ENCODE data around the gene RFX3.

RFX3 gene

GRCh38 chr9:3516667-3517330 lies 9.0 kb downstream of the RFX3 start:
- ChIA-PET POLR2A (interaction anchor here (0.6 to 0.7 kb wide), 2 partner anchors 9 to 696 kb away, joined by 4 read pairs; partner anchors contain the start of gene RFX3), CTCF (interaction anchor here (1.0 to 1.6 kb wide), 5 partner anchors 9 to 49 kb away, joined by 3 to 9 read pairs (median 5); no protein-coding TSS in a partner anchor)
- no peak for DNase-seq (ENCODE audit: extremely low spot score)
- TF ChIP-seq CTCF (IDR thresholded peaks at IDR 0.05; ENCODE audit: control extremely low read depth, extremely low read depth, low read depth, missing control alignments) = no peak

- ChIA-PET POLR2A (no interaction called here), CTCF (interaction anchor here (1.1 kb wide), 1 partner anchor 8 kb away, joined by 5 read pairs; no protein-coding TSS in a partner anchor)
- DNase-seq (ENCODE audit: extremely low spot score) = no peak
- TF ChIP-seq CTCF (IDR thresholded peaks at IDR 0.05; ENCODE audit: control extremely low read depth, extremely low read depth, low read depth, missing control alignments) = no peak
Measured at GRCh38 chr9:3515405-3515804, 10.4 kb downstream of the RFX3 start.

- TF ChIP-seq CTCF (IDR thresholded peaks at IDR 0.05; ENCODE audit: control extremely low read depth, extremely low read depth, low read depth, missing control alignments) = no peak
- CTCF ChIA-PET = no interaction called here
- DNase-seq (ENCODE audit: extremely low spot score) = no peak
- POLR2A ChIA-PET = no interaction called here
Measured at GRCh38 chr9:3514786-3515185, 11.0 kb downstream of the RFX3 start.

- POLR2A ChIA-PET = no interaction called here
- CTCF ChIA-PET = interaction anchor here (1.6 kb wide), 1 partner anchor 33 kb away, joined by 4 read pairs; no protein-coding TSS in a partner anchor
- TF ChIP-seq CTCF (IDR thresholded peaks at IDR 0.05; ENCODE audit: control extremely low read depth, extremely low read depth, low read depth, missing control alignments) = no peak
- no peak for DNase-seq (ENCODE audit: extremely low spot score)
Measured at GRCh38 chr9:3513265-3513818, 12.5 kb downstream of the RFX3 start.

GRCh38 chr9:3511551-3511950 lies 14.2 kb downstream of the RFX3 start:
- CTCF ChIA-PET = interaction anchor here (1.4 to 1.7 kb wide), 2 partner anchors 15 to 44 kb away, joined by 4 read pairs; no protein-coding TSS in a partner anchor
- TF ChIP-seq CTCF (IDR thresholded peaks at IDR 0.05; ENCODE audit: control extremely low read depth, extremely low read depth, low read depth, missing control alignments) = no peak
- DNase-seq (ENCODE audit: extremely low spot score) = no peak
- POLR2A ChIA-PET = no interaction called here

GRCh38 chr9:3510796-3511195 lies 15.0 kb downstream of the RFX3 start:
- no peak for TF ChIP-seq CTCF (IDR thresholded peaks at IDR 0.05; ENCODE audit: control extremely low read depth, extremely low read depth, low read depth, missing control alignments)
- DNase-seq (ENCODE audit: extremely low spot score) = no peak
- ChIA-PET POLR2A (no interaction called here), CTCF (interaction anchor here (1.4 to 1.7 kb wide), 2 partner anchors 16 to 43 kb away, joined by 4 read pairs; no protein-coding TSS in a partner anchor)

All from GM10248 (cell line).